Mesothelial cell of epicardium (in vitro differentiated cells): ENCODE measurements around the gene RAPGEF4. TPM values are rescaled to one million over a fixed set of nuclear protein-coding genes. Genes with fewer than 3 reads are reported as not detected.
A peak's percentile ranks its signal among the peaks of the same experiment; 100 is the strongest.

ENCODE experiments used
- DNase-seq, 2 experiments: peaks; one replicate each; pipeline ENCODE4 v3.0.0; 2021; ENCODE audit warnings: low spot score in 2 of 2; ENCODE audit not compliant: unreplicated experiment in 2 of 2
- H3K27ac Mint-ChIP-seq: 2 replicates; pipeline ENCODE4 v1.8.0; 2021; ENCODE audit warnings: mixed read lengths
- H3K27me3 Mint-ChIP-seq: 2 replicates; pipeline ENCODE4 v1.8.0; 2021; ENCODE audit warnings: low read depth, mixed read lengths
- H3K36me3 Mint-ChIP-seq: 2 replicates; pipeline ENCODE4 v1.8.0; 2021; ENCODE audit warnings: mixed read lengths
- H3K4me1 Mint-ChIP-seq: 2 replicates; pipeline ENCODE4 v1.8.0; 2021; ENCODE audit warnings: mixed read lengths
- H3K4me3 Mint-ChIP-seq: 2 replicates; pipeline ENCODE4 v1.8.0; 2021; ENCODE audit warnings: mild to moderate bottlenecking, moderate library complexity, mixed read lengths
- H3K9me3 Mint-ChIP-seq: 2 replicates; pipeline ENCODE4 v1.8.0; 2021; ENCODE audit warnings: mixed read lengths
- total RNA-seq: library from RNA; stranded (reverse); gene quantifications from 3 replicates; pipeline ENCODE4 v1.2.1, GENCODE V29; 2021
- TF ChIP-seq, protein P1 (sequence below): fragments of 200-600 bp; sonication (generic); IDR thresholded peaks from one replicate; pipeline ENCODE4 v1.5.0; 2021; ENCODE audit warnings: antibody characterized with exemption; ENCODE audit not compliant: unreplicated experiment

Gene RAPGEF4
- total RNA-seq, 1 donor from 2014 or later, result 24.7 TPM

DNA sequence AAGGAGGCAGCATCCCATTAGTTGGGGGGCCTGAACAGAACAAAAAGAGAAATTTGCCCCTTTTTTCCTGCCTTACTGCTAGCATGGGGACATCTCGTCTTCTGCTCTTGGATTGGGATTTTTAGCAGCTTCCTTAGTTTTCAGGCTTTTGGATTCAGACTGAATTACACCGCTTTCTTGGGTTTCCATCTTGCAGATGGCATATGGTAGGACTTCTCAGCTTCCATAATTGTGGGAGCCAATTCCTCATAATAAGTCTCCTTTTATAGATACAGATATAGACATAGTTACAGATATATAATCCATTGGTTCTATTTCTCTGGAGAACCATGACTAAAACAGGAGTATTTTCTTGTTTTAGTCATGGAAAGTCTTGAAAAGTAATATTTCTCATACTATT, 5.2 kb upstream of the RAPGEF4 start:
- Mint-ChIP-seq H3K27me3 (peaks cover 9% of the 10 kb centered on the region), H3K36me3 (no peaks in the 10 kb centered on the region), H3K27ac (no peak overlapping the region), H3K9me3 (no peaks in the 10 kb centered on the region), H3K4me1 (peaks cover 5% of the 10 kb centered on the region), H3K4me3 (no peak overlapping the region)
- no peak for DNase-seq
- TF ChIP-seq, protein P1, sequence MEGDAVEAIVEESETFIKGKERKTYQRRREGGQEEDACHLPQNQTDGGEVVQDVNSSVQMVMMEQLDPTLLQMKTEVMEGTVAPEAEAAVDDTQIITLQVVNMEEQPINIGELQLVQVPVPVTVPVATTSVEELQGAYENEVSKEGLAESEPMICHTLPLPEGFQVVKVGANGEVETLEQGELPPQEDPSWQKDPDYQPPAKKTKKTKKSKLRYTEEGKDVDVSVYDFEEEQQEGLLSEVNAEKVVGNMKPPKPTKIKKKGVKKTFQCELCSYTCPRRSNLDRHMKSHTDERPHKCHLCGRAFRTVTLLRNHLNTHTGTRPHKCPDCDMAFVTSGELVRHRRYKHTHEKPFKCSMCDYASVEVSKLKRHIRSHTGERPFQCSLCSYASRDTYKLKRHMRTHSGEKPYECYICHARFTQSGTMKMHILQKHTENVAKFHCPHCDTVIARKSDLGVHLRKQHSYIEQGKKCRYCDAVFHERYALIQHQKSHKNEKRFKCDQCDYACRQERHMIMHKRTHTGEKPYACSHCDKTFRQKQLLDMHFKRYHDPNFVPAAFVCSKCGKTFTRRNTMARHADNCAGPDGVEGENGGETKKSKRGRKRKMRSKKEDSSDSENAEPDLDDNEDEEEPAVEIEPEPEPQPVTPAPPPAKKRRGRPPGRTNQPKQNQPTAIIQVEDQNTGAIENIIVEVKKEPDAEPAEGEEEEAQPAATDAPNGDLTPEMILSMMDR, result no peak

DNA sequence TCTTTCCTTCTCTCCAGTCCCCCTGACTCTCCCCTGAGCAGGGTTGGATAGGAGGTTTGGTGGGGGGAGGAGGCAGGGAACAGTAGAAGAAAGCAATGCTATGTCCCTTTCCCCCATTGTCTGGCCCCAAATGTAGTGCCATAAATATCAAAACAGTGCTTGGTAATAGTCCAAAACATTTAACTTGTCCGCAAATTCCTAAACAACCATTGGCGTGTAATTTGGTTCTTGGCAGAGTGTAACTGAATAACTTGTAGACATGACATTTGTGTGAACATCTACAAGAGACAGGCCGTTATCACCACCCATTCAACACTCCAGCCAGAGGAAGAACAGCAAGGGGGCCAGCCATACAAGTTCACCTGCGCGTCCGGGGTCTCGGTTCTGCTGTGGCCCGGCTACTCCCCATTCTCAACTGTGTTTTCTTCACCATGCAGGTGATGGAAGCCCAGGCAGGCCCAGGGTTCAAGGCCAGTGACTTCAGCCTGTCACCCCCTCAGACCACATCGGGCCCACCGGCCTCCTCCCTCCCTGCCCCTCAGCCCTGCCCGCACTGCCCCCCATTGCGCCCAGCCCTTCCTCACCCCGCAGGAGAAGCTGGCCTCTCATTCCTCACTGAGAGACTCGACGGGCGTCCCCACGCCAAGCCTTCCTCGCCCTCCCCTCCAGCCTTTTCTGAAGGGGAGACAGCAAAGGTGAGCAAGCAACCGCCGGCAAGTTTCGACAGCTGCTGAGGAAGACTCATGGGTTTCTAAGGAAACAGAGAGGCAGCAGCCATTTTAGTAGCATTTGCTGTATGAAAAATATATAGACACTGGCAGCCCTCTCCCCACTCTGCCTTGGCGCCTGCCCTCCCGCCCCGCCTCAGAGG, 699 bp upstream of the RAPGEF4 start:
- H3K27me3 Mint-ChIP-seq, result peaks cover 33% of the 10 kb centered on the region
- no peak for DNase-seq
- peak overlapping the region; percentile 78 for H3K27ac Mint-ChIP-seq

GRCh38 chr2:172736424-172737174, 954 bp downstream of the RAPGEF4 start:
- H3K9me3 Mint-ChIP-seq, result no peaks in the 10 kb centered on the region
- H3K36me3 Mint-ChIP-seq, result no peaks in the 10 kb centered on the region
- TF ChIP-seq, protein P1, result no peak
- peaks cover 13% of the 10 kb centered on the region for H3K4me1 Mint-ChIP-seq
- peak overlapping the region; percentile 88 for H3K4me3 Mint-ChIP-seq
- peak overlapping the region; percentile 56 for H3K27ac Mint-ChIP-seq
- H3K27me3 Mint-ChIP-seq, result peaks cover 33% of the 10 kb centered on the region
- no peak for DNase-seq

More for the DNA sequence above, 699 bp upstream of the RAPGEF4 start:
- Mint-ChIP-seq H3K36me3 (no peaks in the 10 kb centered on the region), H3K4me1 (peaks cover 13% of the 10 kb centered on the region), H3K9me3 (no peaks in the 10 kb centered on the region), H3K4me3 (peak overlapping the region; percentile 63)
- TF ChIP-seq, protein P1, result no peak

GRCh38 chr2:172739661-172740266, 4.1 kb downstream of the RAPGEF4 start:
- Mint-ChIP-seq H3K27ac (no peak overlapping the region), H3K4me3 (no peak overlapping the region), H3K27me3 (peaks cover 30% of the 10 kb centered on the region), H3K4me1 (peaks cover 10% of the 10 kb centered on the region), H3K9me3 (peaks cover 10% of the 10 kb centered on the region), H3K36me3 (peaks cover 11% of the 10 kb centered on the region)
- no peak for DNase-seq
- TF ChIP-seq, protein P1, result no peak

DNA sequence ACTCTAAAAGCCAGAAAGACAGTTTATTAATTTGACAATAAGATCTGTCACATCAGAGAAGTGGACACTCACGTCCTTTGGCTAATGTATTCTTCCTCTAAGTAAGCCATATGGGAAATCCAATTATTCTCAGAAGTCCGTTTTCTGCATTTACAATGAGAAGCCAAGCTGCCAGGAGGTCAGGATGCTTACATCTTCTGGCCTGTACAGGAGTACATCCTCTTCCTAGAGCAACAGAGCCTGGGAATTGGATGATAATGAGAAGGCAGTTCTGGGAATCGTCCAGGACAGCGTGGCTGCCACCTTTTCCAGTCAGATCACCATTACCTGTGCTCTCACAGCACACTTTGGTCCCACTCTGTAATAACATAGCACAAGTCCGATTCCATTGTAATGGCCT, 5.2 kb downstream of the RAPGEF4 start:
- Mint-ChIP-seq H3K4me3 (no peak overlapping the region), H3K36me3 (peaks cover 19% of the 10 kb centered on the region), H3K27ac (no peak overlapping the region), H3K27me3 (peaks cover 25% of the 10 kb centered on the region), H3K9me3 (peaks cover 20% of the 10 kb centered on the region), H3K4me1 (peaks cover 9% of the 10 kb centered on the region)
- DNase-seq, result no peak
- TF ChIP-seq, protein P1, result no peak
